H1 (cell line): ENCODE results near the gene CHST4. TPM values are rescaled to one million over a fixed set of nuclear protein-coding genes. Genes with fewer than 3 reads are reported as not detected.

Experiments
- RXRA ChIP-seq: IDR thresholded peaks from 2 replicates; pipeline ENCODE4 v1.6.1; 2011; ENCODE audit warnings: low read depth, mild to moderate bottlenecking, low read length, moderate library complexity; ENCODE audit not compliant: insufficient read depth
- polyA plus RNA-seq, 7 experiments: library from polyadenylated mRNA; depleted of rRNA in 3 of 7; stranded (reverse) in 5 of 7; unstranded in 2 of 7; fragments of >200 nt in 5 of 7; fragments of 200-250 nt in 2 of 7; gene quantifications; 1 replicate in 5 of 7; 2 replicates in 1 of 7; 4 replicates in 1 of 7; pipeline versions ENCODE4 v1.2.1 to v1.2.3, GENCODE V29; 2011 to 2013; ENCODE audit warnings: missing spikeins in 2 of 7, mixed read lengths in 2 of 7
- total RNA-seq: library from RNA; stranded (reverse); fragmentation: NEBNext Ultra II Directional; extraction: Animal tissue kit (Norgen Biotek cat#: 25700); gene quantifications from 2 replicates; pipeline ENCODE4 v1.2.1, GENCODE V29; 2021

Gene CHST4
- total and polyA plus RNA-seq, 2 of the 8 experiments (the other 6 are each of a cell fraction or from before 2014, with no cell fraction given) = 12.1 to 14.6 TPM

GRCh38 chr16:71498031-71498430 is 28.2 kb upstream of the CHST4 start (continued):
- TF ChIP-seq RXRA = no peak
